Mammary epithelial cell (primary cell): ENCODE measurements around the gene CACNA1D.

Experiments
- CTCF ChIP-seq, 2 donors: IDR thresholded peaks in 1 of 2; conservative IDR thresholded peaks in 1 of 2; 2 replicates each; pipeline ENCODE4 v1.5.1; 2011 to 2012; ENCODE audit warnings: inconsistent platforms in 2 of 2, low read length in 2 of 2, mild to moderate bottlenecking in 2 of 2, control low read depth in 1 of 2, low read depth in 1 of 2; ENCODE audit not compliant: insufficient read depth in 1 of 2; ENCODE audit errors: extremely low read depth in 1 of 2
- EZH2 ChIP-seq: IDR thresholded peaks from 2 replicates; pipeline ENCODE4 v1.6.1; 2012; ENCODE audit warnings: low read length, inconsistent platforms, borderline replicate concordance

- TF ChIP-seq CTCF (conservative IDR thresholded peaks at IDR 0.05 in 1 of 2, IDR thresholded peaks at IDR 0.05 in 1 of 2; ENCODE audit: extremely low read depth in 1 of 2, insufficient read depth in 1 of 2, low read depth in 1 of 2, low read length in 2 of 2) (no peak), EZH2 (no peak)
Measured at GRCh38 chr3:53464424-53464823, 30.0 kb upstream of the CACNA1D start.
